ENCODE results near the gene GNB1. TPM values are rescaled to one million over a fixed set of nuclear protein-coding genes. Genes with fewer than 3 reads are reported as not detected.

Gene GNB1
- polyA plus RNA-seq, 2 donors: 43.3 to 66.1 TPM

GRCh38 chr1:1793481-1794244, 97.2 kb downstream of the GNB1 start:
- H3K9me3 ChIP-seq (ENCODE audit: control insufficient read depth in 2 of 2, insufficient read depth in 1 of 2, low read depth in 1 of 2, low read length in 1 of 2): no peaks in the 10 kb centered on the region
- H3K4me1 ChIP-seq (ENCODE audit: control insufficient read depth in 2 of 2, insufficient read depth in 2 of 2, low read length in 1 of 2): peaks cover 4 to 5% of the 10 kb centered on the region in 2 donors
- no peak overlapping the region for H3K27ac ChIP-seq (ENCODE audit: low read depth in 2 of 2, low read length in 1 of 2)
- H3K36me3 ChIP-seq (ENCODE audit: control insufficient read depth in 2 of 2, insufficient read depth in 2 of 2, low read length in 1 of 2): peaks cover 15 to 52% of the 10 kb centered on the region in 2 donors
- H3K27me3 ChIP-seq (ENCODE audit: control insufficient read depth in 1 of 2, insufficient read depth in 2 of 2, low read length in 2 of 2): no peaks in the 10 kb centered on the region
- WGBS, 2 donors: 90 to 92% methylated on average over 17 of the region's 17 CpGs
- no peak overlapping the region for H3K4me3 ChIP-seq (ENCODE audit: low read depth in 1 of 2, low read length in 2 of 2)

GRCh38 chr1:1788646-1789431, 102.0 kb downstream of the GNB1 start:
- H3K9me3 ChIP-seq (ENCODE audit: control insufficient read depth in 2 of 2, insufficient read depth in 1 of 2, low read depth in 1 of 2, low read length in 1 of 2): no peaks in the 10 kb centered on the region
- no peak overlapping the region for H3K4me3 ChIP-seq (ENCODE audit: low read depth in 1 of 2, low read length in 2 of 2)
- WGBS, 2 donors: 81 to 84% methylated on average over 25 of the region's 25 CpGs
- no peaks in the 10 kb centered on the region for H3K4me1 ChIP-seq (ENCODE audit: control insufficient read depth in 2 of 2, insufficient read depth in 2 of 2, low read length in 1 of 2)
- no peaks in the 10 kb centered on the region for H3K27me3 ChIP-seq (ENCODE audit: control insufficient read depth in 1 of 2, insufficient read depth in 2 of 2, low read length in 2 of 2)
- peaks cover 28 to 54% of the 10 kb centered on the region in 2 donors for H3K36me3 ChIP-seq (ENCODE audit: control insufficient read depth in 2 of 2, insufficient read depth in 2 of 2, low read length in 1 of 2)
- H3K27ac ChIP-seq (ENCODE audit: low read depth in 2 of 2, low read length in 1 of 2): no peak overlapping the region

GRCh38 chr1:1788136-1788535, 102.8 kb downstream of the GNB1 start:
- H3K27ac ChIP-seq (ENCODE audit: low read depth in 2 of 2, low read length in 1 of 2): no peak overlapping the region
- peaks cover 26 to 47% of the 10 kb centered on the region in 2 donors for H3K36me3 ChIP-seq (ENCODE audit: control insufficient read depth in 2 of 2, insufficient read depth in 2 of 2, low read length in 1 of 2)
- peaks cover 3 to 4% of the 10 kb centered on the region in 2 donors for H3K4me1 ChIP-seq (ENCODE audit: control insufficient read depth in 2 of 2, insufficient read depth in 2 of 2, low read length in 1 of 2)
- no peaks in the 10 kb centered on the region for H3K27me3 ChIP-seq (ENCODE audit: control insufficient read depth in 1 of 2, insufficient read depth in 2 of 2, low read length in 2 of 2)
- WGBS, 2 donors: 74 to 77% methylated on average over 7 of the region's 7 CpGs
- H3K4me3 ChIP-seq (ENCODE audit: low read depth in 1 of 2, low read length in 2 of 2): no peak overlapping the region
- H3K9me3 ChIP-seq (ENCODE audit: control insufficient read depth in 2 of 2, insufficient read depth in 1 of 2, low read depth in 1 of 2, low read length in 1 of 2): no peaks in the 10 kb centered on the region

GRCh38 chr1:1786836-1787605, 103.9 kb downstream of the GNB1 start:
- peaks cover 26 to 45% of the 10 kb centered on the region in 2 donors for H3K36me3 ChIP-seq (ENCODE audit: control insufficient read depth in 2 of 2, insufficient read depth in 2 of 2, low read length in 1 of 2)
- no peak overlapping the region for H3K4me3 ChIP-seq (ENCODE audit: low read depth in 1 of 2, low read length in 2 of 2)
- WGBS, 2 donors: 82% methylated on average over 20 of the region's 20 CpGs
- H3K4me1 ChIP-seq (ENCODE audit: control insufficient read depth in 2 of 2, insufficient read depth in 2 of 2, low read length in 1 of 2): peaks cover 8 to 10% of the 10 kb centered on the region in 2 donors
- H3K27ac ChIP-seq (ENCODE audit: low read depth in 2 of 2, low read length in 1 of 2): no peak overlapping the region
- H3K27me3 ChIP-seq (ENCODE audit: control insufficient read depth in 1 of 2, insufficient read depth in 2 of 2, low read length in 2 of 2): no peaks in the 10 kb centered on the region
- no peaks in the 10 kb centered on the region for H3K9me3 ChIP-seq (ENCODE audit: control insufficient read depth in 2 of 2, insufficient read depth in 1 of 2, low read depth in 1 of 2, low read length in 1 of 2)

GRCh38 chr1:1785666-1786065, 105.2 kb downstream of the GNB1 start:
- Histone ChIP-seq H3K27ac (ENCODE audit: low read depth in 2 of 2, low read length in 1 of 2) (no peak overlapping the region), H3K4me3 (ENCODE audit: low read depth in 1 of 2, low read length in 2 of 2) (no peak overlapping the region), H3K27me3 (ENCODE audit: control insufficient read depth in 1 of 2, insufficient read depth in 2 of 2, low read length in 2 of 2) (no peaks in the 10 kb centered on the region), H3K4me1 (ENCODE audit: control insufficient read depth in 2 of 2, insufficient read depth in 2 of 2, low read length in 1 of 2) (peaks cover 13 to 15% of the 10 kb centered on the region in 2 donors), H3K9me3 (ENCODE audit: control insufficient read depth in 2 of 2, insufficient read depth in 1 of 2, low read depth in 1 of 2, low read length in 1 of 2) (no peaks in the 10 kb centered on the region), H3K36me3 (ENCODE audit: control insufficient read depth in 2 of 2, insufficient read depth in 2 of 2, low read length in 1 of 2) (peaks cover 26 to 40% of the 10 kb centered on the region in 2 donors)
- 86 to 91% methylated on average over 10 of the region's 10 CpGs for WGBS, 2 donors

- H3K27ac ChIP-seq (ENCODE audit: low read depth in 2 of 2, low read length in 1 of 2): no peak overlapping the region
- H3K9me3 ChIP-seq (ENCODE audit: control insufficient read depth in 2 of 2, insufficient read depth in 1 of 2, low read depth in 1 of 2, low read length in 1 of 2): no peaks in the 10 kb centered on the region
- WGBS, 2 donors: 94% methylated on average over 13 of the region's 13 CpGs
- H3K36me3 ChIP-seq (ENCODE audit: control insufficient read depth in 2 of 2, insufficient read depth in 2 of 2, low read length in 1 of 2): peaks cover 26 to 34% of the 10 kb centered on the region in 2 donors
- no peak overlapping the region for H3K4me3 ChIP-seq (ENCODE audit: low read depth in 1 of 2, low read length in 2 of 2)
- H3K27me3 ChIP-seq (ENCODE audit: control insufficient read depth in 1 of 2, insufficient read depth in 2 of 2, low read length in 2 of 2): no peaks in the 10 kb centered on the region
- H3K4me1 ChIP-seq (ENCODE audit: control insufficient read depth in 2 of 2, insufficient read depth in 2 of 2, low read length in 1 of 2): peaks cover 13 to 18% of the 10 kb centered on the region in 2 donors
Measured at GRCh38 chr1:1784933-1785332, 106.0 kb downstream of the GNB1 start.

- Histone ChIP-seq H3K27ac (ENCODE audit: low read depth in 2 of 2, low read length in 1 of 2) (peak overlapping the region; percentile 73 to 78), H3K4me1 (ENCODE audit: control insufficient read depth in 2 of 2, insufficient read depth in 2 of 2, low read length in 1 of 2) (peaks cover 13 to 21% of the 10 kb centered on the region in 2 donors), H3K36me3 (ENCODE audit: control insufficient read depth in 2 of 2, insufficient read depth in 2 of 2, low read length in 1 of 2) (peaks cover 16 to 21% of the 10 kb centered on the region in 2 donors), H3K4me3 (ENCODE audit: low read depth in 1 of 2, low read length in 2 of 2) (no peak overlapping the region), H3K9me3 (ENCODE audit: control insufficient read depth in 2 of 2, insufficient read depth in 1 of 2, low read depth in 1 of 2, low read length in 1 of 2) (no peaks in the 10 kb centered on the region), H3K27me3 (ENCODE audit: control insufficient read depth in 1 of 2, insufficient read depth in 2 of 2, low read length in 2 of 2) (no peaks in the 10 kb centered on the region)
- 52 to 68% methylated on average over 8 of the region's 8 CpGs for WGBS, 2 donors
Measured at GRCh38 chr1:1783320-1783719, 107.6 kb downstream of the GNB1 start.

- Histone ChIP-seq H3K27ac (ENCODE audit: low read depth in 2 of 2, low read length in 1 of 2) (peak overlapping the region; percentile 73 to 90), H3K27me3 (ENCODE audit: control insufficient read depth in 1 of 2, insufficient read depth in 2 of 2, low read length in 2 of 2) (no peaks in the 10 kb centered on the region), H3K9me3 (ENCODE audit: control insufficient read depth in 2 of 2, insufficient read depth in 1 of 2, low read depth in 1 of 2, low read length in 1 of 2) (no peaks in the 10 kb centered on the region), H3K36me3 (ENCODE audit: control insufficient read depth in 2 of 2, insufficient read depth in 2 of 2, low read length in 1 of 2) (peaks cover 12 to 14% of the 10 kb centered on the region in 2 donors), H3K4me1 (ENCODE audit: control insufficient read depth in 2 of 2, insufficient read depth in 2 of 2, low read length in 1 of 2) (peaks cover 13 to 21% of the 10 kb centered on the region in 2 donors), H3K4me3 (ENCODE audit: low read depth in 1 of 2, low read length in 2 of 2) (peak overlapping the region; percentile 32 to 34)
- WGBS, 2 donors: 2 to 4% methylated on average over 36 of the region's 36 CpGs
Measured at GRCh38 chr1:1782399-1783221, 108.3 kb downstream of the GNB1 start.
